H9 (cell line): ENCODE results near the gene TMEM100. TPM values are rescaled to one million over a fixed set of nuclear protein-coding genes. Genes with fewer than 3 reads are reported as not detected.

ENCODE experiments used
- DNase-seq: peaks from one replicate; pipeline ENCODE4 v3.0.0-alpha.2; 2017
- H2AFZ ChIP-seq: one replicate; pipeline ENCODE4 v1.6.1; 2013; ENCODE audit warnings: mild to moderate bottlenecking, low read length, control low read depth, moderate library complexity
- H2AK5ac ChIP-seq: 2 replicates; pipeline ENCODE4 v1.6.1; 2013; ENCODE audit warnings: low read length, control low read depth, mixed read lengths; ENCODE audit not compliant: insufficient read length
- H2BK120ac ChIP-seq: one replicate; pipeline ENCODE4 v1.6.1; 2013; ENCODE audit warnings: low read depth, mild to moderate bottlenecking, low read length, control low read depth, inconsistent platforms; ENCODE audit not compliant: poor library complexity, severe bottlenecking
- H2BK12ac ChIP-seq: 2 replicates; pipeline ENCODE4 v1.6.1; 2013; ENCODE audit warnings: low read length, control low read depth, mixed read lengths, low read depth; ENCODE audit not compliant: insufficient read length
- H2BK15ac ChIP-seq: 2 replicates; pipeline ENCODE4 v1.6.1; 2013; ENCODE audit warnings: low read depth, low read length, control low read depth
- H2BK20ac ChIP-seq: one replicate; pipeline ENCODE4 v1.6.1; 2013; ENCODE audit warnings: low read depth, mild to moderate bottlenecking, low read length, control low read depth, inconsistent platforms; ENCODE audit not compliant: poor library complexity, severe bottlenecking
- H2BK5ac ChIP-seq: 2 replicates; pipeline ENCODE4 v1.6.1; 2013; ENCODE audit warnings: low read length, control low read depth, mixed read lengths; ENCODE audit not compliant: insufficient read length
- H3K14ac ChIP-seq: 2 replicates; pipeline ENCODE4 v1.6.1; 2013; ENCODE audit warnings: low read length, control low read depth; ENCODE audit not compliant: insufficient read depth
- H3K18ac ChIP-seq: 2 replicates; pipeline ENCODE4 v1.6.1; 2013; ENCODE audit warnings: low read depth, mild to moderate bottlenecking, mixed read lengths, low read length, control low read depth; ENCODE audit not compliant: insufficient read length
- H3K23ac ChIP-seq: 2 replicates; pipeline ENCODE4 v1.6.1; 2013; ENCODE audit warnings: low read length, control low read depth, mixed read lengths, low read depth; ENCODE audit not compliant: insufficient read length
- H3K23me2 ChIP-seq: 2 replicates; pipeline ENCODE4 v1.6.1; 2013; ENCODE audit warnings: low read depth, mild to moderate bottlenecking, mixed read lengths, low read length, control low read depth; ENCODE audit not compliant: insufficient read length, poor library complexity, severe bottlenecking
- H3K27ac ChIP-seq: 2 replicates; pipeline ENCODE4 v1.5.1; 2013; ENCODE audit warnings: low read length, control low read depth, mixed read lengths, low read depth; ENCODE audit not compliant: insufficient read length
- H3K27me3 ChIP-seq: 2 replicates; pipeline ENCODE4 v1.6.1; 2013; ENCODE audit warnings: low read length, control low read depth, inconsistent platforms; ENCODE audit not compliant: insufficient read depth
- H3K4ac ChIP-seq: 2 replicates; pipeline ENCODE4 v1.6.1; 2013; ENCODE audit warnings: low read depth, mild to moderate bottlenecking, control low read depth, inconsistent platforms, low read length, moderate library complexity
- H3K4me1 ChIP-seq: 2 replicates; pipeline ENCODE4 v1.6.1; 2013; ENCODE audit warnings: low read length, control low read depth, inconsistent platforms; ENCODE audit not compliant: insufficient read depth
- H3K4me2 ChIP-seq: 2 replicates; pipeline ENCODE4 v1.6.1; 2013; ENCODE audit warnings: low read length, control low read depth, mixed read lengths; ENCODE audit not compliant: insufficient read length, insufficient read depth
- H3K56ac ChIP-seq: 2 replicates; pipeline ENCODE4 v1.6.1; 2013; ENCODE audit warnings: low read depth, mild to moderate bottlenecking, mixed read lengths, low read length, control low read depth; ENCODE audit not compliant: insufficient read length
- H3K79me1 ChIP-seq: 2 replicates; pipeline ENCODE4 v1.6.1; 2013; ENCODE audit warnings: low read depth, mild to moderate bottlenecking, moderate library complexity, low read length, control low read depth, inconsistent platforms; ENCODE audit not compliant: insufficient read depth, poor library complexity, severe bottlenecking
- H3K79me2 ChIP-seq: 2 replicates; pipeline ENCODE4 v1.6.1; 2013; ENCODE audit warnings: low read length, control low read depth, inconsistent platforms; ENCODE audit not compliant: insufficient read depth
- H3K9ac ChIP-seq: 2 replicates; pipeline ENCODE4 v1.6.1; 2013; ENCODE audit warnings: low read length, control low read depth, mixed read lengths; ENCODE audit not compliant: insufficient read length; ENCODE audit errors: extremely low read depth
- H3K9me3 ChIP-seq: one replicate; pipeline ENCODE4 v1.6.1; 2013; ENCODE audit warnings: low read depth, low read length, inconsistent platforms; ENCODE audit not compliant: control insufficient read depth
- H3T11ph ChIP-seq: one replicate; pipeline ENCODE4 v1.6.1; 2013; ENCODE audit warnings: mild to moderate bottlenecking, low read length, control low read depth, inconsistent platforms
- H4K20me1 ChIP-seq: one replicate; pipeline ENCODE4 v1.6.1; 2013; ENCODE audit not compliant: control insufficient read depth, insufficient read length, insufficient read depth
- H4K5ac ChIP-seq: 2 replicates; pipeline ENCODE4 v1.6.1; 2013; ENCODE audit warnings: low read depth, mild to moderate bottlenecking, mixed read lengths, low read length, control low read depth; ENCODE audit not compliant: insufficient read length
- H4K8ac ChIP-seq: replicated peaks from 2 replicates; pipeline ENCODE4 v1.6.1; 2013; ENCODE audit warnings: low read length, control low read depth, mixed read lengths, low read depth; ENCODE audit not compliant: insufficient read length
- H4K91ac ChIP-seq: 2 replicates; pipeline ENCODE4 v1.6.1; 2013; ENCODE audit warnings: low read depth, mild to moderate bottlenecking, moderate library complexity, mixed read lengths, low read length, control low read depth; ENCODE audit not compliant: insufficient read length
- H3K27ac Mint-ChIP-seq, 3 experiments: 2 replicates in 2 of 3; 3 replicates in 1 of 3; pipeline ENCODE4 v1.8.0; 2020 to 2021; ENCODE audit warnings: mixed read lengths in 3 of 3, mild to moderate bottlenecking in 1 of 3, moderate library complexity in 1 of 3
- H3K27me3 Mint-ChIP-seq: 2 replicates; pipeline ENCODE4 v1.8.0; 2021; ENCODE audit warnings: low read depth, mild to moderate bottlenecking, moderate library complexity, mixed read lengths
- H3K36me3 Mint-ChIP-seq, 3 experiments: 2 replicates in 2 of 3; 3 replicates in 1 of 3; pipeline ENCODE4 v1.8.0; 2020 to 2021; ENCODE audit warnings: low read depth in 3 of 3, mixed read lengths in 3 of 3; ENCODE audit not compliant: insufficient read depth in 1 of 3
- H3K4me1 Mint-ChIP-seq, 2 experiments: 2 replicates each; pipeline ENCODE4 v1.8.0; 2020; ENCODE audit warnings: mixed read lengths in 2 of 2
- H3K4me3 Mint-ChIP-seq, 2 experiments: 2 replicates in 1 of 2; 3 replicates in 1 of 2; pipeline ENCODE4 v1.8.0; 2020 to 2021; ENCODE audit warnings: mild to moderate bottlenecking in 2 of 2, mixed read lengths in 2 of 2, moderate library complexity in 1 of 2
- H3K9me3 Mint-ChIP-seq, 2 experiments: 2 replicates in 1 of 2; 3 replicates in 1 of 2; pipeline ENCODE4 v1.8.0; 2020; ENCODE audit warnings: mild to moderate bottlenecking in 2 of 2, mixed read lengths in 2 of 2, moderate library complexity in 1 of 2
- WGBS: extraction: QIAGEN DNeasy Blood & Tissue Kit; methylation state at CpG from one replicate; pipeline ENCODE4 v1.1.7; 2013; ENCODE audit warnings: missing lambda C conversion rate, low lambda C conversion rate, mixed read lengths; ENCODE audit not compliant: insufficient read length; ENCODE audit errors: extremely low coverage; 5-methylcytosine and 5-hydroxymethylcytosine counted together
- long read RNA-seq: library from polyadenylated mRNA; unstranded; transcript quantifications from one replicate; pipeline ENCODE4 v2.0.0, GENCODE V29; 2020
- total RNA-seq: library from RNA; stranded (reverse); gene quantifications from 2 replicates; pipeline ENCODE4 v1.2.1, GENCODE V29; 2021
- TF ChIP-seq, protein P1 (sequence below): fragments of 200-600 bp; sonication (generic); conservative IDR thresholded peaks from 3 replicates; pipeline ENCODE4 v1.8.0; 2021; ENCODE audit warnings: antibody characterized with exemption, mild to moderate bottlenecking

Gene TMEM100, protein sequence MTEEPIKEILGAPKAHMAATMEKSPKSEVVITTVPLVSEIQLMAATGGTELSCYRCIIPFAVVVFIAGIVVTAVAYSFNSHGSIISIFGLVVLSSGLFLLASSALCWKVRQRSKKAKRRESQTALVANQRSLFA
- total RNA-seq, result 0.17 TPM in 1 of 2 replicates, not detected in the other
- long read RNA-seq, result 0 reads

DNA sequence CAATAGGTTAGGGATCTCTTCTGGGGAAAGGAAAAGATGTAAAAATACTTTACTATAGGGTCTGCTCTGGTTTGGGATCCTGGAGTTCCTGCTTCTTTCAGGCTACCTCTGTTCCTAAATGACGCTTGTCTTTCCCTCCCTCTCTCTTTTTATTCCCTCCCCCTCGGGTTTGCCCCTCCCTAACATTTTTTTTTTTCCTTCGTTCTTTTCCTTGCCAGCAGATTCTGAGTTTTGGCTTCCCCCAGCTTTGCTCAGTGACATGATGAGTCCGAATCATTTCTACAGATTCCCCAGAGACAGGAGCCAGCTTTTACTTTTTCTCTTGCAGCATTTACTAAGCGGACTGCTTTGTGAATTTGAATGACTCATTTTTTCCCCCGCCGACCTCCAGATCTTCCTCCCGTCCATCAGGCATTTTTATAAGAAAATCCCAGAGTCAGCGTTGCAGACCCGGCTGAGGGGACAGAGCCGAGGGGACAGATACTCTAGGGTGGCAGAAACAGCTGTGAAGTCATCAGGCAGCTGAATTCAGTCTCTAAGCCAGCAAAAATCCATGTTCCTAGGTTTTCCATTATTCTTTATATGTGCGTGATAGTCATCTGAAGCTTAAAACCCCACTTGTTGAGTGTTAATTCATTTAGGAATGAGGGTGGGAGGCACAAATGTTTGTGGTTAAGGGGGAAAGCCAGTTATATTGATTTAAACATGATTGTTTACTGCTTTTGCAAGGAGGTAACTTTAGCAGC lies at the start of gene TMEM100:
Gene TMEM100 (minus strand): TSS at position 123 of the 746 bp plus-strand sequence. CDS start 1,794 bp downstream, outside the sequence.
- H3K79me2 ChIP-seq, result no peaks in the 10 kb centered on the region
- peak within 1 kb of the TSS; percentile 32 for H3K9ac ChIP-seq
- no peak within 1 kb of the TSS for H2BK120ac ChIP-seq
- H4K5ac ChIP-seq, result no peak within 1 kb of the TSS
- H3K9me3 ChIP-seq, result no peaks in the 10 kb centered on the region
- H2BK20ac ChIP-seq, result no peak within 1 kb of the TSS
- no peaks in the 10 kb centered on the region for H4K20me1 ChIP-seq
- H3K79me1 ChIP-seq, result no peaks in the 10 kb centered on the region
- DNase-seq, result no peak
- H2AK5ac ChIP-seq, result no peak within 1 kb of the TSS
- WGBS, result no CpG with 5 or more reads among the region's 12 CpGs
- Mint-ChIP-seq H3K4me1 (peaks cover 32 to 36% of the 10 kb centered on the region in 2 experiments), H3K9me3 (no peaks in the 10 kb centered on the region), H3K27ac (peak within 1 kb of the TSS in 1 of 3 experiments; percentile 50; a peak in 2 of 7 replicates), H3K36me3 (no peaks in the 10 kb centered on the region), H3K4me3 (peak within 1 kb of the TSS; percentile 47 to 71), H3K27me3 (peaks cover 2% of the 10 kb centered on the region; the same call in 1 of the 2 replicates)
- peaks cover 2% of the 10 kb centered on the region; the same call in 1 of the 2 replicates for H3K4me1 ChIP-seq
- H3K4me2 ChIP-seq, result peak within 1 kb of the TSS; percentile 47
- no peaks in the 10 kb centered on the region for H3K23me2 ChIP-seq
- H2AFZ ChIP-seq, result peak within 1 kb of the TSS; percentile 88
- no peak within 1 kb of the TSS for H3K18ac ChIP-seq
- H2BK15ac ChIP-seq, result no peak within 1 kb of the TSS
- no peak within 1 kb of the TSS for H2BK5ac ChIP-seq
- no peak within 1 kb of the TSS for H2BK12ac ChIP-seq
- H3K27me3 ChIP-seq, result no peaks in the 10 kb centered on the region
- H4K8ac ChIP-seq, result no peak within 1 kb of the TSS
- TF ChIP-seq, protein P1, sequence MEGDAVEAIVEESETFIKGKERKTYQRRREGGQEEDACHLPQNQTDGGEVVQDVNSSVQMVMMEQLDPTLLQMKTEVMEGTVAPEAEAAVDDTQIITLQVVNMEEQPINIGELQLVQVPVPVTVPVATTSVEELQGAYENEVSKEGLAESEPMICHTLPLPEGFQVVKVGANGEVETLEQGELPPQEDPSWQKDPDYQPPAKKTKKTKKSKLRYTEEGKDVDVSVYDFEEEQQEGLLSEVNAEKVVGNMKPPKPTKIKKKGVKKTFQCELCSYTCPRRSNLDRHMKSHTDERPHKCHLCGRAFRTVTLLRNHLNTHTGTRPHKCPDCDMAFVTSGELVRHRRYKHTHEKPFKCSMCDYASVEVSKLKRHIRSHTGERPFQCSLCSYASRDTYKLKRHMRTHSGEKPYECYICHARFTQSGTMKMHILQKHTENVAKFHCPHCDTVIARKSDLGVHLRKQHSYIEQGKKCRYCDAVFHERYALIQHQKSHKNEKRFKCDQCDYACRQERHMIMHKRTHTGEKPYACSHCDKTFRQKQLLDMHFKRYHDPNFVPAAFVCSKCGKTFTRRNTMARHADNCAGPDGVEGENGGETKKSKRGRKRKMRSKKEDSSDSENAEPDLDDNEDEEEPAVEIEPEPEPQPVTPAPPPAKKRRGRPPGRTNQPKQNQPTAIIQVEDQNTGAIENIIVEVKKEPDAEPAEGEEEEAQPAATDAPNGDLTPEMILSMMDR, result no peak
- no peak within 1 kb of the TSS for H3K23ac ChIP-seq
- H3K27ac ChIP-seq, result no peak within 1 kb of the TSS
- no peak within 1 kb of the TSS for H4K91ac ChIP-seq
- no peak within 1 kb of the TSS for H3T11ph ChIP-seq
- no peak within 1 kb of the TSS for H3K14ac ChIP-seq
- H3K4ac ChIP-seq, result no peak within 1 kb of the TSS
- H3K56ac ChIP-seq, result no peak within 1 kb of the TSS
